HCT116 (cell line): ENCODE results near the gene SLC10A7. TPM values are rescaled to one million over a fixed set of nuclear protein-coding genes. Genes with fewer than 3 reads are reported as not detected.

Experiments
- ATAC-seq: fragments of 200-7000 bp; cut with Tn5 transposase; 2 replicates; pipeline ENCODE4 v1.9.1; 2020; ENCODE audit warnings: mild to moderate bottlenecking, moderate library complexity
- BruUV-seq: library from RNA; stranded (reverse); fragments of 400-500 nt; replicated peaks from 2 replicates; lab custom pipeline; 2021; lab: Mats Ljungman, UMichigan
- CTCF ChIA-PET: fragments of 300-600 bp; sonication (Branson Sonifier 250); formaldehyde crosslinking; loops from one replicate; lab custom pipeline; 2021; ENCODE audit warnings: antibody characterized with exemption; lab: Charles Lee
- POLR2A ChIA-PET: fragments of 300-600, 350-600 bp; sonication (Branson Sonifier 250); formaldehyde crosslinking; loops from one replicate; lab custom pipeline; 2021; ENCODE audit warnings: antibody characterized with exemption; lab: Charles Lee
- RAD21 ChIA-PET, 2 experiments: fragments of 300-600 bp; sonication (Branson Sonifier 250); formaldehyde crosslinking; loops; one replicate each; lab custom pipeline; 2023; ENCODE audit warnings: low total read pairs in 2 of 2; ENCODE audit not compliant: uncharacterized antibody in 2 of 2, unreplicated experiment in 2 of 2, low non-redundant PET in 1 of 2; lab: Charles Lee
- DNase-seq: peaks from one replicate; pipeline ENCODE4 v3.0.0-alpha.2; 2010; ENCODE audit warnings: low read depth, low spot score
- H2AFZ ChIP-seq: fragments of 200-600 bp; shearing (Covaris generic), sonication (generic); 2 replicates; pipeline ENCODE4 v1.6.1; 2017; ENCODE audit warnings: low read depth, mixed run types, mixed read lengths, antibody characterized with exemption, low read length; ENCODE audit not compliant: poor library complexity, severe bottlenecking
- H3K27ac ChIP-seq: 2 replicates; pipeline ENCODE4 v1.5.1; 2012; ENCODE audit warnings: low read depth, low read length
- H3K27me3 ChIP-seq: fragments of 200-600 bp; sonication (generic); 2 replicates; pipeline ENCODE4 v1.6.1; 2016; ENCODE audit warnings: mixed run types, low read length, mixed read lengths; ENCODE audit not compliant: insufficient read depth
- H3K36me3 ChIP-seq, 2 experiments: fragments of 200-500 bp in 1 of 2; fragments of 200-600 bp in 1 of 2; sonication (Bioruptor generic) in 1 of 2; sonication (generic) in 1 of 2; 2 replicates each; pipeline versions ENCODE4 v1.5.1 to v1.6.1; 2014 to 2016; ENCODE audit warnings: low read length in 2 of 2, inconsistent platforms in 1 of 2, mixed read lengths in 1 of 2, mixed run types in 1 of 2; ENCODE audit not compliant: insufficient read depth in 2 of 2, control insufficient read depth in 1 of 2
- H3K4me1 ChIP-seq, 2 experiments: fragments of 200-600 bp in 1 of 2; sonication (generic) in 1 of 2; 2 replicates each; pipeline versions ENCODE4 v1.5.1 to v1.6.1; 2012 to 2017; ENCODE audit warnings: low read length in 2 of 2, inconsistent platforms in 1 of 2, mild to moderate bottlenecking in 1 of 2, mixed read lengths in 1 of 2, mixed run types in 1 of 2, moderate library complexity in 1 of 2; ENCODE audit not compliant: insufficient read depth in 2 of 2, control insufficient read depth in 1 of 2
- H3K4me2 ChIP-seq: fragments of 200-600 bp; sonication (generic); 2 replicates; pipeline ENCODE4 v1.6.1; 2017; ENCODE audit warnings: mixed run types, low read length, mixed read lengths
- H3K4me3 ChIP-seq, 2 experiments: fragments of 200-600 bp in 1 of 2; sonication (generic) in 1 of 2; replicated peaks in 1 of 2; 2 replicates each; pipeline ENCODE4 v1.5.1; 2011 to 2016; ENCODE audit warnings: low read length in 2 of 2, control low read depth in 1 of 2, low read depth in 1 of 2, mild to moderate bottlenecking in 1 of 2, mixed read lengths in 1 of 2, mixed run types in 1 of 2
- H3K79me2 ChIP-seq: fragments of 200-600 bp; sonication (generic); 2 replicates; pipeline ENCODE4 v1.6.1; 2017; ENCODE audit warnings: mild to moderate bottlenecking, mixed run types, low read length, moderate library complexity, mixed read lengths; ENCODE audit not compliant: insufficient read depth
- H3K9ac ChIP-seq: fragments of 200-600 bp; sonication (generic); 2 replicates; pipeline ENCODE4 v1.6.1; 2016; ENCODE audit warnings: low read length, mixed read lengths
- H3K9me2 ChIP-seq: fragments of 200-600 bp; sonication (generic), shearing (Covaris generic); 2 replicates; pipeline ENCODE4 v1.6.1; 2017; ENCODE audit warnings: mixed run types, mild to moderate bottlenecking, moderate library complexity; ENCODE audit not compliant: insufficient read depth
- H3K9me3 ChIP-seq, 2 experiments: fragments of 200-500 bp in 1 of 2; fragments of 200-600 bp in 1 of 2; sonication (Bioruptor generic) in 1 of 2; sonication (generic) in 1 of 2; 2 replicates each; pipeline ENCODE4 v1.6.1; 2014 to 2017; ENCODE audit warnings: low read length in 2 of 2, mixed read lengths in 2 of 2, inconsistent platforms in 1 of 2, low read depth in 1 of 2, mild to moderate bottlenecking in 1 of 2, mixed run types in 1 of 2, moderate library complexity in 1 of 2; ENCODE audit not compliant: control insufficient read depth in 1 of 2, insufficient read depth in 1 of 2
- H4K20me1 ChIP-seq: fragments of 200-600 bp; sonication (generic), shearing (Covaris generic); 2 replicates; pipeline ENCODE4 v1.6.1; 2017; ENCODE audit warnings: mixed run types, mild to moderate bottlenecking, moderate library complexity; ENCODE audit not compliant: insufficient read depth
- CBX3 ChIP-seq: IDR thresholded peaks from 2 replicates; pipeline ENCODE4 v1.6.1; 2012; ENCODE audit warnings: low read depth
- CEBPB ChIP-seq: IDR thresholded peaks from 2 replicates; pipeline ENCODE4 v1.6.1; 2012; ENCODE audit warnings: low read depth
- ELF1 ChIP-seq: IDR thresholded peaks from 2 replicates; pipeline ENCODE4 v1.6.1; 2012; ENCODE audit warnings: low read depth, borderline replicate concordance
- EZH2 ChIP-seq: fragments of 200-600 bp; sonication (generic); IDR thresholded peaks from 2 replicates; pipeline ENCODE4 v1.6.1; 2017; ENCODE audit warnings: antibody characterized with exemption, mixed run types
- JUND ChIP-seq: IDR thresholded peaks from 2 replicates; pipeline ENCODE4 v1.6.1; 2012
- MAX ChIP-seq: IDR thresholded peaks from 2 replicates; pipeline ENCODE4 v1.6.1; 2012
- POLR2A ChIP-seq: IDR thresholded peaks from 2 replicates; pipeline ENCODE4 v1.7.0; 2011; ENCODE audit warnings: borderline replicate concordance; ENCODE audit not compliant: insufficient read depth, insufficient read length; ENCODE audit errors: extremely low read depth
- POLR2AphosphoS5 ChIP-seq: IDR thresholded peaks from 2 replicates; pipeline ENCODE4 v1.6.1; 2011; ENCODE audit warnings: mild to moderate bottlenecking, low read depth, low read length, moderate library complexity
- SIN3A ChIP-seq: IDR thresholded peaks from 2 replicates; pipeline ENCODE4 v1.6.1; 2012; ENCODE audit warnings: low read depth
- TCF7L2 ChIP-seq: IDR thresholded peaks from 2 replicates; pipeline ENCODE4 v1.7.0; 2011; ENCODE audit warnings: borderline replicate concordance, inconsistent platforms; ENCODE audit not compliant: insufficient read depth, insufficient read length; ENCODE audit errors: extremely low read depth
- ZNF274 ChIP-seq: fragments of 200-500 bp; sonication (Bioruptor generic); IDR thresholded peaks from 2 replicates; pipeline ENCODE4 v1.6.1; 2014; ENCODE audit warnings: mild to moderate bottlenecking, low read depth, low read length, inconsistent platforms
- intact Hi-C: fragments of 100-400 bp; cut with micrococcal nuclease; formaldehyde crosslinking; loops from 2 replicates; pipeline ENCODE4 v1.10.0; 2022
- total RNA-seq: library from RNA; stranded (reverse); gene quantifications from one replicate; pipeline ENCODE4 v1.2.1, GENCODE V29; 2021; ENCODE audit not compliant: unreplicated experiment
- TF ChIP-seq, protein P1 (sequence below): IDR thresholded peaks from 2 replicates; pipeline ENCODE4 v1.6.1; 2012
- TF ChIP-seq, protein P2 (sequence below): IDR thresholded peaks from 2 replicates; pipeline ENCODE4 v1.6.1; 2011; ENCODE audit warnings: mild to moderate bottlenecking, low read length, moderate library complexity; ENCODE audit not compliant: insufficient replicate concordance; ENCODE audit errors: extremely low read depth
- TF ChIP-seq, protein P3 (sequence below): IDR thresholded peaks from 2 replicates; pipeline ENCODE4 v1.6.1; 2012; ENCODE audit warnings: low read depth

SLC10A7 gene
- total RNA-seq, 1 experiment from 2014 or later, result 5.5 TPM

DNA sequence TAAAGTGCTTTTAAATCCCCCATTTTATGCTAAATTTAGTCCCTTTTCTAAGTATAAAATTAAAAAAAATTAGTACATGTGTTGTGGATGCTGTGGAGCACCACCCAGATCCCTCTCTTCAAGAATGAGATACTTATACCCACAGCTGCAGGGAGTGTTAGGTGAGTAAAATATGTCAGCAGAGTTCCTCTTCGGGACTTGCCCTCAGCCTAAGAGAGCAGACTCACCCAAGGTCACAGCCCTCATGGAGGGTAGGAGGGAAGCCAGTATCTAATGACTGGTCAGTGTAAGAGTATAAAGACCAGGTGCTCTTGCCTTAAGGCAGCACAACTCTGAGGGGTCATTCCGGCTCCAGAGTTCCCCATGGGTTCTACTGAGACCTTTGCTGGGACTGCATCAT lies 218.9 kb downstream of the SLC10A7 start (continued):
- no peak for TF ChIP-seq ZNF274

DNA sequence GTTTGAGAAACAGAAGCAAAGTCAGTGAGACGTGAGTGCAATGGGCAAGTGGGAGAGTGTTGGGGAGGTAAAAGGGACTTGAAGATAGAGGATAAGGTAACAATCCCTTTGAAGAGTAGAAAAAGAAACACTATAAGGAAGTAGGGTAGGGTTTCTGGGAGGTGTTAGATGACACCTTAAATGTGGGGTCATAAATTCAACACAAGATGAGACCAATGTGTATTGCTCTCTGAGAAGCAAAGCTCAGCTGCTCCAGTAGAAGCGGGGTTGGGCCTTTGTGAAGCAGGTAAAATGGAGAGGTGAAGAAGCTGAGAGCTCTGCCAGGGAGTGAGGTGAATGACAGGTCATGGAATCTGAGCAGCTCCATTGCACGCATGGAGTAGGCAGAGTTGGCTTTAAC lies 222.1 kb downstream of the SLC10A7 start:
- ChIA-PET CTCF (no interaction called here), POLR2A (no interaction called here), RAD21 (no interaction called here)
- Histone ChIP-seq H3K4me2 (no peak overlapping the region), H3K9me3 (no peaks in the 10 kb centered on the region), H2AFZ (no peak overlapping the region), H3K4me1 (0 out of 4 replicates have a peak, but pooled peaks cover 0 to 4% of the 10 kb centered on the region in 2 experiments), H3K79me2 (no peaks in the 10 kb centered on the region), H3K27me3 (no peaks in the 10 kb centered on the region), H3K9me2 (no peaks in the 10 kb centered on the region), H3K9ac (no peak overlapping the region), H3K4me3 (no peak overlapping the region), H3K36me3 (no peaks in the 10 kb centered on the region), H3K27ac (no peak overlapping the region), H4K20me1 (no peaks in the 10 kb centered on the region)
- no peak for TF ChIP-seq ZNF274
- no peak for ATAC-seq
- intact Hi-C loops, result no loop called here
- no TSS peak for BruUV-seq
- DNase-seq, result no peak

DNA sequence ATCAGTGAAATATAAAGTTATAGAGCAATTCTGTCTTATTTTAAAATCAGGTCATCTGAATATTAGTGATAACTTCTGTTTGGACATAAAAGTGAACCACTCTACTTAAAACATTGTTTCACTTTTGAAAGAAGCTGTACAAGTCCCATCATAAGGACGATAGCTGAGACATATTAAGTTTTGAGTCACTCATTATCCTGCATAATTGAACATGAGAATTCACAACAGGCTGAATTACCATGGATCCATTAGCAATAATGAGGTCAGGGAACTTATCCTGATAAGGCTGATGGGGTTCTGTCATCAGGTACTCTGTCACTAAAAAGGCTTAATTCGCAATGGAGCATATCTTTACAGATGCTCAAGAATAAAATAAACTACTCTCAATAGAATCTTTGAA lies 227.0 kb downstream of the SLC10A7 start:
- no peak for DNase-seq
- POLR2A ChIA-PET, result no interaction called here
- Histone ChIP-seq H3K9me2 (no peaks in the 10 kb centered on the region), H3K4me1 (no peaks in the 10 kb centered on the region), H3K4me2 (no peak overlapping the region), H3K27me3 (no peaks in the 10 kb centered on the region), H3K9ac (no peak overlapping the region), H3K4me3 (no peak overlapping the region), H3K9me3 (no peaks in the 10 kb centered on the region), H3K79me2 (no peaks in the 10 kb centered on the region), H4K20me1 (no peaks in the 10 kb centered on the region), H3K36me3 (no peaks in the 10 kb centered on the region), H3K27ac (no peak overlapping the region), H2AFZ (no peak overlapping the region)
- intact Hi-C loops, result no loop called here
- ATAC-seq, result no peak
- CTCF ChIA-PET, result no interaction called here
- RAD21 ChIA-PET, result no interaction called here
- BruUV-seq, result no TSS peak
- TF ChIP-seq MAX (no peak), POLR2A (no peak), SIN3A (no peak), JUND (no peak), CBX3 (no peak), ZNF274 (no peak), EZH2 (no peak), ELF1 (no peak), TCF7L2 (no peak), CEBPB (no peak), POLR2AphosphoS5 (no peak)
- TF ChIP-seq, protein P1, sequence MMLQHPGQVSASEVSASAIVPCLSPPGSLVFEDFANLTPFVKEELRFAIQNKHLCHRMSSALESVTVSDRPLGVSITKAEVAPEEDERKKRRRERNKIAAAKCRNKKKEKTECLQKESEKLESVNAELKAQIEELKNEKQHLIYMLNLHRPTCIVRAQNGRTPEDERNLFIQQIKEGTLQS, result no peak
- TF ChIP-seq, protein P2, sequence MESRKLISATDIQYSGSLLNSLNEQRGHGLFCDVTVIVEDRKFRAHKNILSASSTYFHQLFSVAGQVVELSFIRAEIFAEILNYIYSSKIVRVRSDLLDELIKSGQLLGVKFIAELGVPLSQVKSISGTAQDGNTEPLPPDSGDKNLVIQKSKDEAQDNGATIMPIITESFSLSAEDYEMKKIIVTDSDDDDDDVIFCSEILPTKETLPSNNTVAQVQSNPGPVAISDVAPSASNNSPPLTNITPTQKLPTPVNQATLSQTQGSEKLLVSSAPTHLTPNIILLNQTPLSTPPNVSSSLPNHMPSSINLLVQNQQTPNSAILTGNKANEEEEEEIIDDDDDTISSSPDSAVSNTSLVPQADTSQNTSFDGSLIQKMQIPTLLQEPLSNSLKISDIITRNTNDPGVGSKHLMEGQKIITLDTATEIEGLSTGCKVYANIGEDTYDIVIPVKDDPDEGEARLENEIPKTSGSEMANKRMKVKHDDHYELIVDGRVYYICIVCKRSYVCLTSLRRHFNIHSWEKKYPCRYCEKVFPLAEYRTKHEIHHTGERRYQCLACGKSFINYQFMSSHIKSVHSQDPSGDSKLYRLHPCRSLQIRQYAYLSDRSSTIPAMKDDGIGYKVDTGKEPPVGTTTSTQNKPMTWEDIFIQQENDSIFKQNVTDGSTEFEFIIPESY, result no peak
- TF ChIP-seq, protein P3, sequence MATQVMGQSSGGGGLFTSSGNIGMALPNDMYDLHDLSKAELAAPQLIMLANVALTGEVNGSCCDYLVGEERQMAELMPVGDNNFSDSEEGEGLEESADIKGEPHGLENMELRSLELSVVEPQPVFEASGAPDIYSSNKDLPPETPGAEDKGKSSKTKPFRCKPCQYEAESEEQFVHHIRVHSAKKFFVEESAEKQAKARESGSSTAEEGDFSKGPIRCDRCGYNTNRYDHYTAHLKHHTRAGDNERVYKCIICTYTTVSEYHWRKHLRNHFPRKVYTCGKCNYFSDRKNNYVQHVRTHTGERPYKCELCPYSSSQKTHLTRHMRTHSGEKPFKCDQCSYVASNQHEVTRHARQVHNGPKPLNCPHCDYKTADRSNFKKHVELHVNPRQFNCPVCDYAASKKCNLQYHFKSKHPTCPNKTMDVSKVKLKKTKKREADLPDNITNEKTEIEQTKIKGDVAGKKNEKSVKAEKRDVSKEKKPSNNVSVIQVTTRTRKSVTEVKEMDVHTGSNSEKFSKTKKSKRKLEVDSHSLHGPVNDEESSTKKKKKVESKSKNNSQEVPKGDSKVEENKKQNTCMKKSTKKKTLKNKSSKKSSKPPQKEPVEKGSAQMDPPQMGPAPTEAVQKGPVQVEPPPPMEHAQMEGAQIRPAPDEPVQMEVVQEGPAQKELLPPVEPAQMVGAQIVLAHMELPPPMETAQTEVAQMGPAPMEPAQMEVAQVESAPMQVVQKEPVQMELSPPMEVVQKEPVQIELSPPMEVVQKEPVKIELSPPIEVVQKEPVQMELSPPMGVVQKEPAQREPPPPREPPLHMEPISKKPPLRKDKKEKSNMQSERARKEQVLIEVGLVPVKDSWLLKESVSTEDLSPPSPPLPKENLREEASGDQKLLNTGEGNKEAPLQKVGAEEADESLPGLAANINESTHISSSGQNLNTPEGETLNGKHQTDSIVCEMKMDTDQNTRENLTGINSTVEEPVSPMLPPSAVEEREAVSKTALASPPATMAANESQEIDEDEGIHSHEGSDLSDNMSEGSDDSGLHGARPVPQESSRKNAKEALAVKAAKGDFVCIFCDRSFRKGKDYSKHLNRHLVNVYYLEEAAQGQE, result no peak
